Measurements from ENCODE around the gene RAD51D.
"Not testable (repeated sequence)": the region's sequence is repeated elsewhere in the genome, so short reads cannot be mapped to it uniquely, and the experiment has no call there.

Gene RAD51D

GRCh38 chr17:35119370-35120165 lies at the start of gene RAD51D:
TSS of gene RAD51D (minus strand) at chr17:35119860. CDS start at chr17:35119613, 247 bp downstream.
- DNase-seq (ENCODE audit: low spot score), result peak; percentile 69

DNA sequence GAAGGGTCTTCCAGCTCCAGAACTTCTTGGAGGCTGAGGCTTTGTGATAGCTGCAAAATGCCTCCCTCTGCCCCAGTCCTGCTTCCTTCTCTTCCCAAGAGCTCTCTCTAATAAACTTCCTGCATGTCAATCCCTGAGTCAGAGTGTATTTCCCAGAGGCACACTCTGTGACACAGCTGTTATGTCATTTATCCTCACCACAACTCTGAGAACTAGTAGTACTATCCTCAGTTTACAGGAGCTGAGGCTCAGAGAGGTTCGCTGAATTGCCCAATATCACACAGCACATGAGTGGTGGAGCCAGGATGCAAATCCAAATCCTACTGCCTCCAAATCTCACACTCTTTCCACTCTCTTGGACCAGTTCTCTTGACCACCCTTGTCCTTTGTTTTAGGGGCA lies 48.0 kb upstream of the RAD51D start:
- DNase-seq (ENCODE audit: low spot score), result no peak

GRCh38 chr17:35167046-35167445 lies 47.4 kb upstream of the RAD51D start:
- no peak for DNase-seq (ENCODE audit: low spot score)

DNA sequence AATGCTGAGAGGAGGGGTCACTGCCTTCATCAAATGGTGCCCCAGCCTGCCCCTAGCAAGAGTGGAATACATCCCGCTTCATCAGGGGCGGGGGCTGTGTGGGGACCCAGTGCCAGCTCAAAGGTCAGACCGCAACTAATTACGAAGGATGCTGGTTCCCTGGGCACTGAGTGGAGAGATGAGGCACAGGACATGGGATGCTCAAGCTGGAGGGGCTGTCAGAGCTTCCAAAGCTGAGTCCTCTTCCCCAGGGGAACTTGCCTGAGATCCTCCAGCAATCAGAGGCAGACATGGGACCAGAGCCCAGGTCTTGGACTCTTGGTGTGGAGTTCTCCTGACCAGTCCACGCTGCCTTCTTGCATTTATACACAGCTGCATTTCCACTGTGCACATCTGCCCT lies 46.9 kb upstream of the RAD51D start:
- DNase-seq (ENCODE audit: low spot score), result no peak

DNA sequence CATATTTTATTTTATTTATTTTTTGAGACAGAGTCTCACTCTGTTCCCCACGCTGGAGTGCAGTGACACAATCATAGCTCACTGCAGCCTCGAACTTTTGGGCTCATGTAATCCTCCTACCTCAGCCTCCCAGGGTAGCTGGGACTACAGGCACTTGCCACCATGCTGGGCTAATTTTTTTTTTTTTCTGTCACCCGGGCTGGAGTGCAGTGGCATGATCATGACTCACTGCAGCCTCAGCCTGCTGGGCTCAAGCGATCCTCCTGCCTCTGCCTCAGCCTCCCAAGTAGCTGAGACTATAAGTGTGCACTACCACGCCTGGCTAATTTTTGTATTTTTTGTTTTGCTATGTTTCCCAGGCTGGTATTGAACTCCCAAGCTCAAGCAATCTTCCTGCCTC lies 45.1 kb upstream of the RAD51D start:
- no peak for DNase-seq (ENCODE audit: low spot score)

- DNase-seq (ENCODE audit: low spot score), result no peak
These were observed 44.2 kb upstream of the RAD51D start for GRCh38 chr17:35163886-35164285.

GRCh38 chr17:35162755-35163154 lies 43.1 kb upstream of the RAD51D start:
- no peak for DNase-seq (ENCODE audit: low spot score)

DNA sequence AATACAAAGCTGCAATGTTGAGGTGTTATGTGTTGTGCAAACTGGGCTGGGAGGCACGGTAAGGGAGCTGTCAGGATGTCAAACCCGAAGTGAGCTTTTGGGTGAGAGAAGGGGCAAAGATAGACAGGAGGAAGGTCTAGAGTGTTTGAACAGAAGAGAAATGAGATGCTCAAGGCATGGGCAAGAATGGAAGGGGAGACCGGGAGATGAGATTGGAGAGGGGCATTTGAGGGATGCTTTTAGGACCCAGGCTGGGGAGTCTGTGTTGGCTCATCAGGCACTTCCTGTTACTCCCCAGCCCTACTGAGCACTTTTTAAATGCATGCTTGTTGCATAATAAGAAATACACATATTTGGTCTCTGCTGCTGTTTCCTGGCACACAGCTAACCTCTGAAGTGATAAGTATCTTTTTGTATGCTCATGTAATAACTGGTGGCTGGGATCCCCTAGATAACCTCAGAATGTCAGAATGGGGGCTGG lies 41.7 kb upstream of the RAD51D start:
- no peak for DNase-seq (ENCODE audit: low spot score)

GRCh38 chr17:35160354-35161201 lies 40.9 kb upstream of the RAD51D start:
- peak; percentile 48 for DNase-seq (ENCODE audit: low spot score)

DNA sequence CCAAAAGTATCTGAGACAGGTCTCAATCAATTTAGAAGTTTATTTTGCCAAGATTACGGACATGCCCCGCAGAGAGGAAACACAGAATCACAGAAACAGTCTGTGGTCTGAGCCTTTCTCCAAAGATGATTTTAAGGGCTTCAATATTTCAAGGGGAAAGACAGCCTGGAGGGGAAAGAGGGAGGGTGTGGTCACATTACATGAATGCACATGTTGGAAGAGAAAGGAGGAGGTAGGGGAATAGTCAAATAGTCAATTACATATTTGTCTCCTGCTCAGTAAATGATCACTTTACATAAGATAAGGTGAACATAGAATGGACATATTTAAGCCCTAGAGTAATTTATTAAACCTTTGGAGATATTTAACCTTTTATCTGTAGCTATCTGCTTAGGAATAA lies 40.3 kb upstream of the RAD51D start:
- DNase-seq (ENCODE audit: low spot score), result no peak

DNA sequence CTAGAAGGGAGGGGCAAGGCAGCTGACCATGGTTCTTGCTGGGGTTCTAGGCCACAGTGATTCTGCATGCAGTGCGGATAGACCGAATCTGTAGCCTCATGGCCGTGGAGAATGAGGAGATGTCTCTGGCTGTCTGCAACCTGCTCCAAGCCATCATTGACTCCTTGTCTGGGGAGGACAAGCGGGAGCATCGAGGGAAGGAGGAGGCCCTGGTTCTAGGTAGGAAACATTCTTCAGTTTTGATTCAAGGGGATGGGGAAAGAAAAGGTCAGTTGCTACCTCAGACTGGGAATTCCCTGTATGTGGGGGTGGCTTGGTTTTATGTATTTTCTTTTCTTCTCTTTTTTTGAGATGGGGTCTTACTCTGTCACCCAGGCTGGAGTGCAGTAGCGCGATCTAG lies 35.6 kb upstream of the RAD51D start:
- DNase-seq (ENCODE audit: low spot score), result no peak

- no peak for DNase-seq (ENCODE audit: low spot score)
These were observed 34.8 kb upstream of the RAD51D start for GRCh38 chr17:35154196-35155165.

DNA sequence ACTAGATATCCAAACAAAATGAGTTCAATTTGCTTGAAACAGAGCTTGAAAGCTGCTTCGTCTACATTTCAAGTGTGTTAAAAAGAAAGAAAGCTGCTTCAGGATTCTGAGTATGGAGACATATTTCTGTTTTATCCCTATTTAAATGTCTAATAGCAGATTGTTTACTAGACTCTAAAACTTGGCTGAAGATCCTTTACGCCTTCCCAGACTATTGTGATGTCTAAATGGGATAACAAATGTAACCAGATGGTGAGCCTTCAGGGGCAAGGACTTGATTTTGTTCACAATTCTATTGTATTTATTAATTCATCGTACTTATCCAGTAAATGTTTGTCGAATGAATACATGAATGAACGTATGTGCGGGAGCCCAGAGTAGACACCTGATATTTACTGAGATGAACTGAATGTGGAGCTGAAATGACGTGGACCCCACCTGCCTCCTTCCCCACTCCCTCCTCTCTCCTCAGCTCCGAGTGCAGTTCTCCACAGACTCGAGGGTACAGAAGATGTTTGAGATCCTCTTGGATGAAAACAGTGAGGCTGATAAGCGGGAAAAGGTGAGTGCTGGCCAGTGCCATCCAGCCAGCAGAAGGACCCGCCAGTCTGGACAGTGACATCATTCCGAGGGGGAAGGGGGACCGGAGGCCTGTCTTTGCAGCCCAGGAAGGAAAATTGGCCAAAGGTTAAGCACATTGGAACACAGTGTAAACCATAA lies 32.9 kb upstream of the RAD51D start:
- DNase-seq (ENCODE audit: low spot score), result no peak

- DNase-seq (ENCODE audit: low spot score), result not testable (repeated sequence)
These were observed 31.4 kb upstream of the RAD51D start for GRCh38 chr17:35151080-35151479.

DNA sequence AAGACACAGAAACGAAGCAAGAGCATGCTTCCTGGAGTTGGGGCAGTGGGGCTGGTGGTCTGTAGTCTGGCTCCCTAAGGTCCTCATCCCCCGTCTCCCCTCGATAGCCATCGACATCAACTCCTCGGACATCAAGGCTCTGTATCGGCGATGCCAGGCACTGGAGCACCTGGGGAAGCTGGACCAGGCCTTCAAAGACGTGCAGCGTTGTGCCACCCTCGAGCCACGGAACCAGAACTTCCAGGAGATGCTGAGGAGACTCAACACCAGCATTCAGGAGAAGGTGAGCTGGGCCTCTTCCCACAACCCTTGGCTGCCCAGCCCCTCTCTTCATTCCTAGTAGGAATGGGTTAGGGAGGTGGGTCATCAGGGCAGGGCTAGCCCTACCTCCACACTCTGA lies 30.3 kb upstream of the RAD51D start:
- no peak for DNase-seq (ENCODE audit: low spot score)

- no peak for DNase-seq (ENCODE audit: low spot score)
These were observed 28.5 kb upstream of the RAD51D start for GRCh38 chr17:35148144-35148543.

DNA sequence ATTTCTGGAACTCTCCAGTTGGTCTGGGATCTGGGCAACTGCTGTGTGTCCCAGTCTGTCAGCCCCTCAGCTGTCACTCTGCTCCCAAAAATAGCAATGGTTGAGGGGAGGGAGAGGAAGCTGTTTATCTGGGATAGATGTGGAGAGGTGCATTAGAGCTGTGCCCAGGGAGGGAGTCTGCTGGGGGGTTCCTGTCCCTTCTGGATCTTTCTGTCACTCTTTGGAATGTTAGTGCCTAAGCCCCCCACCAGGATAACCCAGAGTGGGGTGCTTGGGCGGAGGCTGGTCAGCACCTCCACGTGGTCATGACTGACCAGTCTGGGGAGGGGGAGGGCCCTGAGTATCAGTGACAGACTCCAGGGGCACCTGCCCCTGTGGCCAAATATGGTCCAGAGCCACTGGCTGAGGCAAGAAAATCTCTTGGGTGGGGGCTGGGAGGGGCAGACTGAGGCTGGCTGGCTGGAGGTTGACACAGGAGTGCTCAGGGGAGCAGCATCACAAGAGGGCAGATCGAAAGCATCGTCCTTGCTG lies 27.8 kb upstream of the RAD51D start, which contains the start of gene UNC45B:
TSS of gene UNC45B (plus strand) at position 443 of the 531 bp plus-strand sequence. CDS start 447 bp downstream, outside the sequence.
- DNase-seq (ENCODE audit: low spot score), result no peak

GRCh38 chr17:35146214-35146833 lies 26.7 kb upstream of the RAD51D start:
- DNase-seq (ENCODE audit: low spot score), result no peak

DNA sequence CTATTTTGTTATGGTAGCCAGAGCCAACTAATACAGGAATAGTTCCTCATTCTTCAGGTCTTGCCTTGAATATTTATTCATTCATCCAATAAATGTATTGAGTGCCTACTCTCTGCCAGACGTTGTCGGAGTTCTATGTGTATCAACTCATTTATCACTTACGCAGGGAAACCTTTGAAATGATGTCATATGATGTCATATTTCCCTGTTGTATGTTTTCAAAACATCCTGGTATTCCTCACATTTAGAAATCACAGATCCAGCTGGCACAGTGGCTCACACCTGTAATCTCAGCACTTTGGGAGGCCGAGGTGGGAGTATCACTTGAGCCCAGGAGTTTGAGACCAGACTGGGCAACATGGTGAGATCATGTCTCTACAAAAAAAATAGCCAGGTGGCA lies 25.2 kb upstream of the RAD51D start:
- DNase-seq (ENCODE audit: low spot score), result no peak

GRCh38 chr17:35142467-35142796 lies 22.8 kb upstream of the RAD51D start:
- no peak for DNase-seq (ENCODE audit: low spot score)
